Effector memory CD8-positive, alpha-beta T cell (primary cell): ENCODE results near the gene WFDC2.
A peak's percentile ranks its signal among the peaks of the same experiment; 100 is the strongest.

Source experiments
- ATAC-seq: fragments of 150-1000 bp; cut with Tn5 transposase; replicated peaks from 2 replicates; pipeline ENCODE4 v1.10.0; 2021; ENCODE audit warnings: mild to moderate bottlenecking, moderate library complexity
- DNase-seq, 3 experiments: peaks; one replicate each; pipeline ENCODE4 v3.0.0; 2021
- H3K27ac Mint-ChIP-seq, 2 donors: one replicate each; pipeline ENCODE4 v1.8.0; 2022; ENCODE audit warnings: mild to moderate bottlenecking in 2 of 2, mixed read lengths in 2 of 2, moderate library complexity in 2 of 2
- H3K27me3 Mint-ChIP-seq, 2 donors: one replicate each; pipeline ENCODE4 v1.8.0; 2022; ENCODE audit warnings: mixed read lengths in 2 of 2
- H3K36me3 Mint-ChIP-seq: one replicate; pipeline ENCODE4 v1.8.0; 2022; ENCODE audit warnings: mild to moderate bottlenecking, moderate library complexity, mixed read lengths; ENCODE audit not compliant: insufficient read depth
- H3K4me1 Mint-ChIP-seq, 2 donors: one replicate each; pipeline ENCODE4 v1.8.0; 2022; ENCODE audit warnings: low read depth in 2 of 2, mixed read lengths in 2 of 2
- H3K4me3 Mint-ChIP-seq, 2 donors: one replicate each; pipeline ENCODE4 v1.8.0; 2022; ENCODE audit warnings: mild to moderate bottlenecking in 2 of 2, mixed read lengths in 2 of 2, moderate library complexity in 2 of 2
- H3K9me3 Mint-ChIP-seq, 2 donors: one replicate each; pipeline ENCODE4 v1.8.0; 2022; ENCODE audit warnings: mixed read lengths in 2 of 2
- total RNA-seq, 9 experiments: gene quantifications; one replicate each; lab custom pipeline; 2026; lab: John Stamatoyannopoulos, UW

The WFDC2 gene, protein sequence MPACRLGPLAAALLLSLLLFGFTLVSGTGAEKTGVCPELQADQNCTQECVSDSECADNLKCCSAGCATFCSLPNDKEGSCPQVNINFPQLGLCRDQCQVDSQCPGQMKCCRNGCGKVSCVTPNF
- 0 to 0.29 (median 0.06) reads per million in 9 experiments for total RNA-seq

DNA sequence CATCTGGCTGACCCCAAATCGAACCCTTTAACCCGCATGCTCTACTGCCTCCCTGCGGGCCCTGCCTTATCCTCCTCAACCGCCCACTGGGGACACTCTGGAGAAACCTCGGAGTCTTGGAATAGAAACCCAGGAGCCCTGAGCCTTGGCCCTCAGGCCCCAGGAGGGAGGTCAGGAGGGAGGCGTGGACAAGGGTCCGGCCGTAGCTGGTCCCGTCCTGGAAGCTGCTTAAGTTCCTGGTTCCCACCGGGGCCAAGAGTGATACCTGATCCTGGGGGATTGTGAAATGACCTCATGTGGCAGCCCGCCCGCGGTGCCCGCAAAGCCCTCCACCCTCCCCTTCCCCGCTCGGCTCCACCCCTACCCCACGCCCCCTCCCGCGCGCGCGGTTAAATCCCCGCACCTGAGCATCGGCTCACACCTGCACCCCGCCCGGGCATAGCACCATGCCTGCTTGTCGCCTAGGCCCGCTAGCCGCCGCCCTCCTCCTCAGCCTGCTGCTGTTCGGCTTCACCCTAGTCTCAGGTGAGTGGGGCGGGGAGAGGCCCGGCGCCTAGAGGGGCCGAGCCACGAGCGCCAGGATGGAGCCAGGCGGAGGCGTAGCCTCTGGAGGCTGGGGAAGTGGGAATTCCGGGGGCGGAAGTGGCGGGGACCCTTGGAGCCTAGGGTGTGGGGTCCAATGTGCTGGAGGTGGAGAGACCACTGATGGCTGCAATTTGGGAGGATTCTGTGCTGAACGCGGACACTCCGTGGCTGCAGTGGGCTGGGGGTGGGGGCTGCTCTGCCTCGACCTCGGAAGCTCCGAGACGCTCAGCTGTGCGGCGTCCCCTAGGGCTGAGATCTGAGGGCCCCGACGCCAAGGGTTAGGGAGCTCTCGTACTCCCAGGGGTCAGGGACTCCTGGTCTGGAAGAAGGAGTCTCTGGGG, at the start of gene WFDC2:
WFDC2 (plus strand) TSS at position 418 of the 926 bp plus-strand sequence; CDS start at position 447, 29 bp downstream.
- Mint-ChIP-seq H3K4me1 (peaks cover 0 to 9% of the 10 kb centered on the region in 2 donors), H3K27me3 (peaks cover 31 to 43% of the 10 kb centered on the region in 2 donors), H3K36me3 (no peaks in the 10 kb centered on the region), H3K4me3 (peak within 1 kb of the TSS; percentile 33 to 65), H3K27ac (no peak within 1 kb of the TSS), H3K9me3 (no peaks in the 10 kb centered on the region)
- DNase-seq: no peak
- ATAC-seq: peak; percentile 16

DNA sequence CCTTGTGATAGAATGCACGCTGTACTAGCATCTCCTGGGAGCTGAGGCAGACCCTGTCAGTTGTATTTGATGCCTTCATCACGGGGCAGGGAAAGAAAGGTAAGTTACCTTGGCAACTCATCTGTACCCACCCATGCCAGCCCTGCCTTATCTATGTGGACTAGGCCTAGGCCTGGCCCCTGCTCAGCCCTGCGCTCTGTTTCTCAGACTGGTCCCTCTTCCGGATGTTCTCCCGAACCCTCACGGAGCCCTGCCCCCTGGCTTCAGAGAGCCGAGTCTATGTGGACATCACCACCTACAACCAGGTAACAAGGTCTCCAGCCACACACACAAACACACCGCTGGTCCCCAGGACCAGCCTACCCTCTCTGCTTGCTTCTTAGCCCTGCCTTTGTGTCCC, 49.4 kb upstream of the WFDC2 start:
- H3K27ac Mint-ChIP-seq: peak overlapping the region in 1 of 2 donors; percentile 42
- no peak for ATAC-seq
- H3K36me3 Mint-ChIP-seq: peaks cover 70% of the 10 kb centered on the region
- H3K4me1 Mint-ChIP-seq: peaks cover 30% of the 10 kb centered on the region in 2 donors
- H3K4me3 Mint-ChIP-seq: no peak overlapping the region
- no peaks in the 10 kb centered on the region for H3K9me3 Mint-ChIP-seq
- DNase-seq: no peak
- no peaks in the 10 kb centered on the region for H3K27me3 Mint-ChIP-seq

DNA sequence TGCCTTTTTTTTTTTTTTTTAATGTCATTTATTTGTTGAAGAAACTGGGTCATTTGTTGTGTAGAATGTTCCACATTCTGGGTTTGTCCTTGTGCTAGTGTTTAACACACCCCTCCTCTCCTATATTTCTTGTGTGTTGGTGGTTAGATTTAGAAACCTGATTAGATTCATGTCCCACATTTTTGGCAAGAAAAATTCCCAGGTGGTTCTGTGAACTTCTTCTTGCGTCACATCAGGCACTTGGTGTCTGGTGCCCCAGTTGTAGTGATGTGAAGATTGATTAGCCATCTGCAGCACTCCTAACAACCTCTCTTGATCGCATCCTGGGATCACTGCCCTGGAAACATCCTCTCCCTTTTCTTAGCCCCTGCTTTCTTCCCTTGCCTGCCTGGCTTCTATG, 45.9 kb upstream of the WFDC2 start:
- ATAC-seq (no peak), DNase-seq (no peak)
- Mint-ChIP-seq H3K9me3 (no peaks in the 10 kb centered on the region), H3K27ac (peak overlapping the region in 1 of 2 donors; percentile 71), H3K4me3 (no peak overlapping the region), H3K27me3 (no peaks in the 10 kb centered on the region), H3K4me1 (peaks cover 8 to 10% of the 10 kb centered on the region in 2 donors), H3K36me3 (peaks cover 67% of the 10 kb centered on the region)

DNA sequence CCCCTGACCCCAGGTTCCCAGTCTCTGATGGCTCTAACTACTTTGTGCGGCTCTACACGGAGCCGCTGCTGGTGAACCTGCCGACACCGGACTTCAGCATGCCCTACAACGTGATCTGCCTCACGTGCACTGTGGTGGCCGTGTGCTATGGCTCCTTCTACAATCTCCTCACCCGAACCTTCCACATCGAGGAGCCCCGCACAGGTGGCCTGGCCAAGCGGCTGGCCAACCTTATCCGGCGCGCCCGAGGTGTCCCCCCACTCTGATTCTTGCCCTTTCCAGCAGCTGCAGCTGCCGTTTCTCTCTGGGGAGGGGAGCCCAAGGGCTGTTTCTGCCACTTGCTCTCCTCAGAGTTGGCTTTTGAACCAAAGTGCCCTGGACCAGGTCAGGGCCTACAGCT, 44.0 kb upstream of the WFDC2 start:
- ATAC-seq (no peak), DNase-seq (no peak)
- Mint-ChIP-seq H3K4me1 (no peaks in the 10 kb centered on the region), H3K36me3 (peaks cover 53% of the 10 kb centered on the region), H3K4me3 (no peak overlapping the region), H3K9me3 (no peaks in the 10 kb centered on the region), H3K27ac (no peak overlapping the region), H3K27me3 (no peaks in the 10 kb centered on the region)

DNA sequence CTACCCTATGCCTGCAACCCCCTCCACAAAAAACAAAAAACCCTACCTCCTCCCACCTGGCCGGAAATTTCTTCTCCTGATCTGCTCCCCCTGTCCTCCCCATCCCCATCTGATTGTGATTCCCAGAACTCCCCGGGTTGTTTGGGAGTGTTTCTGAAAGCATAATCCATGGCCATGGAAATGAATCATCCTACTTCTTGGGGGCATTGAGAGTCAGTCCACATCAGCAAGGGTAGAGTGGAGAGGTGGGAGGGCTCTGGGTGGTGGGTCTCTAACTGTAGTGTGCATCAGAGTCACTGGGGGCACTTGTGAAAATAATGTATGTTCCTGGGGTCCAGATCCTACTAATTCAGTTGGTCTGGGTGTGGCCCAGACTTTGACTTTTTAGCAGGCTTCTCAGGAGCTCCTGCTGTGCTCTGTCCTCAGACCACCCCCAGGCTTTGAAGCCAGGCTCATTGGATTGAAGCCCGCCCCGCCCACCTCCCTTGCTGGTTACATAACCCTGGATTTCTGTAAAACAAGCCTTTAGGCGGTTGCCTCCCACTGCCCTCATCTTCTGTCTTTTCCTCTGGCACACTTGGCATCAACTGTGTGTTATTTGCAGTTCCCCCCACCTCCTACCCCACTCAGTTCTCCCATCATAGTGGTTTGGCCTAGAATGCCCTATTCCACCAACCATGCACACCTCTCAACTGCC, 43.1 kb upstream of the WFDC2 start:
- H3K27ac Mint-ChIP-seq: peak overlapping the region in 1 of 2 donors; percentile 27
- peaks cover 0 to 3% of the 10 kb centered on the region in 2 donors for H3K4me1 Mint-ChIP-seq
- H3K4me3 Mint-ChIP-seq: no peak overlapping the region
- H3K9me3 Mint-ChIP-seq: no peaks in the 10 kb centered on the region
- no peak for DNase-seq
- peaks cover 44% of the 10 kb centered on the region for H3K36me3 Mint-ChIP-seq
- ATAC-seq: no peak
- no peaks in the 10 kb centered on the region for H3K27me3 Mint-ChIP-seq

DNA sequence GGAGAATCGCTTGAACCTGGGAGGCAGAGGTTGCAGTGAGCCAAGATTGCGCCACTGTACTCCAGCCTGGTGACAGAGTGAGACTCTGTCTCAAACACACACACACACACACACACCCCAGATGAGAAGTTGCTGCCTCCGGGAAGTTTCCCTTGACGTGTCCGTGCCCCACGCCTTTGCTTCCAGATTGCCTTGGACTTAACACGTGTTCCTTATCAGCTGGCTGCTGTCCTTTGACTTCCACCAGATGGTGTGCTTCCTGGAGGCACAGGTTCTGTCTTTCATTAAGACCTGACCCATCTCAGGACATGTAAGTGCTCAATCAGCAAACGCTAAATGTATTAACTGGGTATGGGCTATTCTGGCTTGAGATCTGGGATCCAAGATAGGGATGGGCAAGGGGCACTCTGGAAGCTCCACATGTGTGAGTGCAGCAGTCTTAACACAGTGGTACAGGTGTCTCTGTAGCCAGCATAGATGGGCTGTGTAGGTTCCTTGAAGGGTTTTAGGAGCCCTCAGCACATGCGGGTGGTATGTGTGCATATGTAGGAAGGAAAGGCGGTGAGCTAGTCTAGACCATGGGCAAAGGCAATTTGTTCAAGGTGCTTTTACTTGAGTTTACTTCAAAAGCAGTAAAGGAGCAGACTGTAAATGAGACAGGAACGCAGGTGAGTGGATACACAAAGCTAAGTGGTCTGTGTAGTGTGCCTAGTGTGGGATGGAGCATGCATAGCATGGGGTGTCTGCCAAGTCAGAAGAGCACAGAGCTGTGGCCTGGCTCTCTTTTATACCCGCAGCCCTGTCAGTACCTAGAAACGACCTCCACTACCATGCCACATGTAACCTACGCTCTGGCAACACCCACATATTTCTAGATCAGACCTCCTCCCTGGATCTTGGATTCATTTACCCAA, 42.1 kb upstream of the WFDC2 start:
- DNase-seq: no peak
- peaks cover 0 to 3% of the 10 kb centered on the region in 2 donors for H3K4me1 Mint-ChIP-seq
- H3K9me3 Mint-ChIP-seq: no peaks in the 10 kb centered on the region
- H3K4me3 Mint-ChIP-seq: no peak overlapping the region
- H3K27ac Mint-ChIP-seq: no peak overlapping the region
- no peak for ATAC-seq
- no peaks in the 10 kb centered on the region for H3K27me3 Mint-ChIP-seq
- peaks cover 34% of the 10 kb centered on the region for H3K36me3 Mint-ChIP-seq

DNA sequence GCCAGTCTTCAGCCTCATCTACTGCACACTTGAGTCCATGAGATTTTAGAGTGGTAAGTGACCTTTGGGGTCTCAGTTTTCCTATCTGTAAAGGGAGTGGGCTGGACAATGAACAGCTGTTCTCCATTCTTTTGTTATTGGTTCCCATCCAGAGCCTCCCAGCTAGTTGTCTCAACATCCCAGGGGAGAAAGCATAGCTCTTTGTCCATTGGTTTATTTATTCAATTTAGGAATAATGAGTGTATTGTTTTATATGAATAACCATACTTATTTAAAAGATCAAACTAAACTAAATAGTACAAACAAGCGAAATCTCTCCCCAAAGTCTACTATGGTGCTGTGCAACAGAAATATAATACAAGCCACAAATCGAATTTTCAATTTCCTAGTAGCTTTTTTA, 39.9 kb upstream of the WFDC2 start:
- peaks cover 15% of the 10 kb centered on the region for H3K36me3 Mint-ChIP-seq
- no peak overlapping the region for H3K4me3 Mint-ChIP-seq
- ATAC-seq: no peak
- H3K27ac Mint-ChIP-seq: no peak overlapping the region
- no peak for DNase-seq
- no peaks in the 10 kb centered on the region for H3K9me3 Mint-ChIP-seq
- peaks cover 0 to 3% of the 10 kb centered on the region in 2 donors for H3K4me1 Mint-ChIP-seq
- H3K27me3 Mint-ChIP-seq: no peaks in the 10 kb centered on the region

DNA sequence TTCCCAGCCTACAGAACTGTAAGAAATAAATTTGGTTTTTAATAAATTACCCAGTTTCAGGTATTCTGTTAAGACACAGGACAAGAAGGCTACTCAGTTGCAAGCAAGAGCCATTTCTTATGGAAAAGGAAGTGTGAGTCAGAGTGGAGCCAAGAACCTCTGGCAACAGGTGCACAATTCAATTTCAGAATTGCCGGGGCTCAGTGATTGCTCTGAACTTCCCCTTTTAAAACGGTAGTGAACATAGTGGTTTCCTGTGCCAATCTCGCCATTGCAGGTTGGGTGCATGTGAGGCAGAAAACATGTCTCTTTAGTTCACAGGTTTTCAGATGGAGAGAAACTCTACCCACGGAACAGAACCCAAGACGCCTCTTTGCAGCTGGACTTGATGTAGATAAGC, 37.3 kb upstream of the WFDC2 start:
- Mint-ChIP-seq H3K36me3 (peaks cover under 1% of the 10 kb centered on the region), H3K4me3 (no peak overlapping the region), H3K27ac (peak overlapping the region; percentile 26 to 36), H3K4me1 (peaks cover 9% of the 10 kb centered on the region in 2 donors), H3K27me3 (no peaks in the 10 kb centered on the region), H3K9me3 (no peaks in the 10 kb centered on the region)
- peak; percentile 11 to 33 (median 16) for DNase-seq
- ATAC-seq: peak; percentile 56

DNA sequence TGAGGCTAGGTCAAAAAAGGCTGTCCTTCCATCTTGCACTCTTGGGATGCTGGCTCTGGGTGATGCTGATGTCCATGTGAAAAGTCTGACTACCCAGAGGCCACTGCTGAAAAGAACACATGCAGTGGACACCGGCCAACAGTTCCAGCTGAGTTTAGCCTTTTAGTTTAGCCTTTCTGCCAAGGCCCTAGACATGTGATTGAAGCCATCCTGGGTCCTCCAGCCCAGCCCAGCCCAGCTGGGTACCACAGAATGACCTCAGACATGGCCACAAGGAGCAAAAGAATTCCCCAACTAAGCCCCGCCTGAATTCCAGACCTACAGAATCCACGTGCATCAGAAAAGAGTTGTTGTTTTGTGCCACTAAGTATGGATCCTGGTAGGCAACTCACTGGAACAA, 36.2 kb upstream of the WFDC2 start:
- H3K9me3 Mint-ChIP-seq: no peaks in the 10 kb centered on the region
- H3K4me1 Mint-ChIP-seq: peaks cover 9% of the 10 kb centered on the region in 2 donors
- no peak overlapping the region for H3K4me3 Mint-ChIP-seq
- H3K27me3 Mint-ChIP-seq: no peaks in the 10 kb centered on the region
- H3K36me3 Mint-ChIP-seq: no peaks in the 10 kb centered on the region
- H3K27ac Mint-ChIP-seq: peak overlapping the region in 1 of 2 donors; percentile 36
- no peak for ATAC-seq
- DNase-seq: no peak

DNA sequence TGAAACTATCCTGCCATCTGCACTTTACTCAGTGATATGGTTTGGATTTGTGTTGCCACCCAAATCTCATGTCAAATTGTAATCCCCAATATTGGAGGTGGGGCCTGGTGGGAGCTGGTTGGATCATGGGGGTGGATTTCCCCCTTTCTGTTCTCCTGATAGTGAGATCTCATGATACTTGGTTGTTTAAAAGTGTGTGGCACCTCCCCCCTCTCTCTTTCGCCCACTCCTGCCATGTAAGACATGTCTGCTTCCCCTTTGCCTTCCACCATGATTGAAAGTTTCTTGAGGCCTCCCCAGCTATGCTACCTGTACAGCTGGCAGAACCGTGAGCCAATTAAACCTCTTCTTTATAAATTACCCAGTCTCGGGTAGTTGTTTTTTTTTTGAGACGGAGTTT, 35.6 kb upstream of the WFDC2 start:
- H3K4me3 Mint-ChIP-seq: no peak overlapping the region
- peaks cover 9% of the 10 kb centered on the region in 2 donors for H3K4me1 Mint-ChIP-seq
- H3K27me3 Mint-ChIP-seq: no peaks in the 10 kb centered on the region
- peak overlapping the region in 1 of 2 donors; percentile 28 for H3K27ac Mint-ChIP-seq
- no peaks in the 10 kb centered on the region for H3K9me3 Mint-ChIP-seq
- no peaks in the 10 kb centered on the region for H3K36me3 Mint-ChIP-seq
- no peak for DNase-seq
- ATAC-seq: no peak

DNA sequence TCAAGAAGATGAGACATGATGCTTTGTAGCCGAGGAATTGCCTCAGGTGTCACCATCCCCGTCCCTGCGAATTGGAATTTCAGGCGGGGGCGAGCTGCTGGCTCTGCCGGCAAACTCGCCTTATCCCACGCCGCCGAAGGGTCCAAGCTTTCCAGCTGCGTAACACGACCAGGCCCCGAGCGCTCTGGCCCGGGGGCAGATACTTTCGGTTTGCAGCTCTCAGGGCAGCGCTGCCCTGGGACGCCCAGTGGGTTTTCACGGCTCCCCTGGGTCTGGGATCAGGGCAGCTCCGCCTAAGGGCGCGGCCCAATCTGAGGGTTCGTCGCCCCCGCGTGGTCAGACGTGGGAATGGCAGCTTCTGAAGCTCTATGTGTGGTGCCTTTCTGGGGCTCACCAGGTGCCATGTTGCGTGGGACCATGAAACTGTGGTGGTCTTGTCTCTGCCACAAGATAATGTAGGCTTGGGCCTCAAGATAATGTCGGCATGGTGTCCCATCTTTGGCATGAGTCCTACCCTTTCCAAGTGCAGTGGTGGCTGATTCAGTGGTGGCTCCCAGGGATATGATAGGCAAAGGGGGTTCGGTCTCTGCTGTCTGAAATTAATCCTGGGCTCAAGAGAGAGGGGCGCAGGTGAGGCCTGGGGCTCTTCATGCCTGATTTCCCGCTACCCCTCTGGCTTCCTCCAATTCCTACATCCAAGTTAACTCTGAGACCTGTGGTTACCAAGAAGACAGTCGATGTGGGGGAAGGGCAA, 32.6 kb upstream of the WFDC2 start:
- H3K4me1 Mint-ChIP-seq: peaks cover 6 to 9% of the 10 kb centered on the region in 2 donors
- H3K27ac Mint-ChIP-seq: peak overlapping the region; percentile 38 to 85
- no peaks in the 10 kb centered on the region for H3K9me3 Mint-ChIP-seq
- peak; percentile 95 for ATAC-seq
- H3K27me3 Mint-ChIP-seq: no peaks in the 10 kb centered on the region
- H3K4me3 Mint-ChIP-seq: peak overlapping the region; percentile 81 to 87
- H3K36me3 Mint-ChIP-seq: no peaks in the 10 kb centered on the region
- peak; percentile 87 to 89 (median 88) for DNase-seq

DNA sequence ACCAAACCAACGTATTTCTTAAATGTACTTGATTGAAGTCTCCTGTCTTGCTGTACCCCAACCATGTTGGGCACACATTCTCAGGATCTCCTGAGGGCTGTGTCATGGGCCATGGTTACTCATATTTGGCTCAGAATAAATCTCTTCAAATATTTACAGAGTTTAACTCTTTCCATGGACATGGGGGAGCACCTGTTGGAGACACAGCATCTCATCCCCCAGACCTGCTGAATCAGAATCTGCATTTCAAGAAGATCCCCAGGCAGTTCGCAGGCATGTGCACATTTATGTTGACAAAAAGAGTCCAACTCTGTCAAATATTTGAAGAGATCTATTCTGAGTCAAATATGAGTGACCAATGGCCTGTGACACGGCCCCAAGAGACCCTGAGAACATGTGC, 29.1 kb upstream of the WFDC2 start:
- no peak overlapping the region for H3K27ac Mint-ChIP-seq
- no peak overlapping the region for H3K4me3 Mint-ChIP-seq
- H3K27me3 Mint-ChIP-seq: peaks cover 0 to 7% of the 10 kb centered on the region in 2 donors
- DNase-seq: no peak
- H3K9me3 Mint-ChIP-seq: no peaks in the 10 kb centered on the region
- peaks cover 2% of the 10 kb centered on the region for H3K36me3 Mint-ChIP-seq
- no peak for ATAC-seq
- H3K4me1 Mint-ChIP-seq: peaks cover 23 to 25% of the 10 kb centered on the region in 2 donors
